H9 (cell line): ENCODE data around the gene MTG2. TPM values are rescaled to one million over a fixed set of nuclear protein-coding genes. Genes with fewer than 3 reads are reported as not detected.

Experiments used
- DNase-seq: peaks from one replicate; pipeline ENCODE4 v3.0.0-alpha.2; 2017
- H2AFZ ChIP-seq: one replicate; pipeline ENCODE4 v1.6.1; 2013; ENCODE audit warnings: mild to moderate bottlenecking, low read length, control low read depth, moderate library complexity
- H2AK5ac ChIP-seq: 2 replicates; pipeline ENCODE4 v1.6.1; 2013; ENCODE audit warnings: low read length, control low read depth, mixed read lengths; ENCODE audit not compliant: insufficient read length
- H2BK120ac ChIP-seq: one replicate; pipeline ENCODE4 v1.6.1; 2013; ENCODE audit warnings: low read depth, mild to moderate bottlenecking, low read length, control low read depth, inconsistent platforms; ENCODE audit not compliant: poor library complexity, severe bottlenecking
- H2BK12ac ChIP-seq: 2 replicates; pipeline ENCODE4 v1.6.1; 2013; ENCODE audit warnings: low read length, control low read depth, mixed read lengths, low read depth; ENCODE audit not compliant: insufficient read length
- H2BK15ac ChIP-seq: 2 replicates; pipeline ENCODE4 v1.6.1; 2013; ENCODE audit warnings: low read depth, low read length, control low read depth
- H2BK20ac ChIP-seq: one replicate; pipeline ENCODE4 v1.6.1; 2013; ENCODE audit warnings: low read depth, mild to moderate bottlenecking, low read length, control low read depth, inconsistent platforms; ENCODE audit not compliant: poor library complexity, severe bottlenecking
- H2BK5ac ChIP-seq: 2 replicates; pipeline ENCODE4 v1.6.1; 2013; ENCODE audit warnings: low read length, control low read depth, mixed read lengths; ENCODE audit not compliant: insufficient read length
- H3K14ac ChIP-seq: 2 replicates; pipeline ENCODE4 v1.6.1; 2013; ENCODE audit warnings: low read length, control low read depth; ENCODE audit not compliant: insufficient read depth
- H3K18ac ChIP-seq: 2 replicates; pipeline ENCODE4 v1.6.1; 2013; ENCODE audit warnings: low read depth, mild to moderate bottlenecking, mixed read lengths, low read length, control low read depth; ENCODE audit not compliant: insufficient read length
- H3K23ac ChIP-seq: 2 replicates; pipeline ENCODE4 v1.6.1; 2013; ENCODE audit warnings: low read length, control low read depth, mixed read lengths, low read depth; ENCODE audit not compliant: insufficient read length
- H3K23me2 ChIP-seq: 2 replicates; pipeline ENCODE4 v1.6.1; 2013; ENCODE audit warnings: low read depth, mild to moderate bottlenecking, mixed read lengths, low read length, control low read depth; ENCODE audit not compliant: insufficient read length, poor library complexity, severe bottlenecking
- H3K27ac ChIP-seq: 2 replicates; pipeline ENCODE4 v1.5.1; 2013; ENCODE audit warnings: low read length, control low read depth, mixed read lengths, low read depth; ENCODE audit not compliant: insufficient read length
- H3K27me3 ChIP-seq: 2 replicates; pipeline ENCODE4 v1.6.1; 2013; ENCODE audit warnings: low read length, control low read depth, inconsistent platforms; ENCODE audit not compliant: insufficient read depth
- H3K4ac ChIP-seq: 2 replicates; pipeline ENCODE4 v1.6.1; 2013; ENCODE audit warnings: low read depth, mild to moderate bottlenecking, control low read depth, inconsistent platforms, low read length, moderate library complexity
- H3K4me1 ChIP-seq: 2 replicates; pipeline ENCODE4 v1.6.1; 2013; ENCODE audit warnings: low read length, control low read depth, inconsistent platforms; ENCODE audit not compliant: insufficient read depth
- H3K4me2 ChIP-seq: 2 replicates; pipeline ENCODE4 v1.6.1; 2013; ENCODE audit warnings: low read length, control low read depth, mixed read lengths; ENCODE audit not compliant: insufficient read length, insufficient read depth
- H3K56ac ChIP-seq: 2 replicates; pipeline ENCODE4 v1.6.1; 2013; ENCODE audit warnings: low read depth, mild to moderate bottlenecking, mixed read lengths, low read length, control low read depth; ENCODE audit not compliant: insufficient read length
- H3K79me1 ChIP-seq: 2 replicates; pipeline ENCODE4 v1.6.1; 2013; ENCODE audit warnings: low read depth, mild to moderate bottlenecking, moderate library complexity, low read length, control low read depth, inconsistent platforms; ENCODE audit not compliant: insufficient read depth, poor library complexity, severe bottlenecking
- H3K79me2 ChIP-seq: 2 replicates; pipeline ENCODE4 v1.6.1; 2013; ENCODE audit warnings: low read length, control low read depth, inconsistent platforms; ENCODE audit not compliant: insufficient read depth
- H3K9ac ChIP-seq: 2 replicates; pipeline ENCODE4 v1.6.1; 2013; ENCODE audit warnings: low read length, control low read depth, mixed read lengths; ENCODE audit not compliant: insufficient read length; ENCODE audit errors: extremely low read depth
- H3K9me3 ChIP-seq: one replicate; pipeline ENCODE4 v1.6.1; 2013; ENCODE audit warnings: low read depth, low read length, inconsistent platforms; ENCODE audit not compliant: control insufficient read depth
- H3T11ph ChIP-seq: one replicate; pipeline ENCODE4 v1.6.1; 2013; ENCODE audit warnings: mild to moderate bottlenecking, low read length, control low read depth, inconsistent platforms
- H4K20me1 ChIP-seq: one replicate; pipeline ENCODE4 v1.6.1; 2013; ENCODE audit not compliant: control insufficient read depth, insufficient read length, insufficient read depth
- H4K5ac ChIP-seq: 2 replicates; pipeline ENCODE4 v1.6.1; 2013; ENCODE audit warnings: low read depth, mild to moderate bottlenecking, mixed read lengths, low read length, control low read depth; ENCODE audit not compliant: insufficient read length
- H4K8ac ChIP-seq: replicated peaks from 2 replicates; pipeline ENCODE4 v1.6.1; 2013; ENCODE audit warnings: low read length, control low read depth, mixed read lengths, low read depth; ENCODE audit not compliant: insufficient read length
- H4K91ac ChIP-seq: 2 replicates; pipeline ENCODE4 v1.6.1; 2013; ENCODE audit warnings: low read depth, mild to moderate bottlenecking, moderate library complexity, mixed read lengths, low read length, control low read depth; ENCODE audit not compliant: insufficient read length
- H3K27ac Mint-ChIP-seq, 3 experiments: 2 replicates in 2 of 3; 3 replicates in 1 of 3; pipeline ENCODE4 v1.8.0; 2020 to 2021; ENCODE audit warnings: mixed read lengths in 3 of 3, mild to moderate bottlenecking in 1 of 3, moderate library complexity in 1 of 3
- H3K27me3 Mint-ChIP-seq: 2 replicates; pipeline ENCODE4 v1.8.0; 2021; ENCODE audit warnings: low read depth, mild to moderate bottlenecking, moderate library complexity, mixed read lengths
- H3K36me3 Mint-ChIP-seq, 3 experiments: 2 replicates in 2 of 3; 3 replicates in 1 of 3; pipeline ENCODE4 v1.8.0; 2020 to 2021; ENCODE audit warnings: low read depth in 3 of 3, mixed read lengths in 3 of 3; ENCODE audit not compliant: insufficient read depth in 1 of 3
- H3K4me1 Mint-ChIP-seq, 2 experiments: 2 replicates each; pipeline ENCODE4 v1.8.0; 2020; ENCODE audit warnings: mixed read lengths in 2 of 2
- H3K4me3 Mint-ChIP-seq, 2 experiments: 2 replicates in 1 of 2; 3 replicates in 1 of 2; pipeline ENCODE4 v1.8.0; 2020 to 2021; ENCODE audit warnings: mild to moderate bottlenecking in 2 of 2, mixed read lengths in 2 of 2, moderate library complexity in 1 of 2
- H3K9me3 Mint-ChIP-seq, 2 experiments: 2 replicates in 1 of 2; 3 replicates in 1 of 2; pipeline ENCODE4 v1.8.0; 2020; ENCODE audit warnings: mild to moderate bottlenecking in 2 of 2, mixed read lengths in 2 of 2, moderate library complexity in 1 of 2
- WGBS: extraction: QIAGEN DNeasy Blood & Tissue Kit; methylation state at CpG from one replicate; pipeline ENCODE4 v1.1.7; 2013; ENCODE audit warnings: missing lambda C conversion rate, low lambda C conversion rate, mixed read lengths; ENCODE audit not compliant: insufficient read length; ENCODE audit errors: extremely low coverage; 5-methylcytosine and 5-hydroxymethylcytosine counted together
- total RNA-seq: library from RNA; stranded (reverse); gene quantifications from 2 replicates; pipeline ENCODE4 v1.2.1, GENCODE V29; 2021
- TF ChIP-seq, protein P1 (sequence below): fragments of 200-600 bp; sonication (generic); conservative IDR thresholded peaks from 3 replicates; pipeline ENCODE4 v1.8.0; 2021; ENCODE audit warnings: antibody characterized with exemption, mild to moderate bottlenecking

Gene MTG2
- total RNA-seq, 1 experiment from 2014 or later: 25.1 TPM

DNA sequence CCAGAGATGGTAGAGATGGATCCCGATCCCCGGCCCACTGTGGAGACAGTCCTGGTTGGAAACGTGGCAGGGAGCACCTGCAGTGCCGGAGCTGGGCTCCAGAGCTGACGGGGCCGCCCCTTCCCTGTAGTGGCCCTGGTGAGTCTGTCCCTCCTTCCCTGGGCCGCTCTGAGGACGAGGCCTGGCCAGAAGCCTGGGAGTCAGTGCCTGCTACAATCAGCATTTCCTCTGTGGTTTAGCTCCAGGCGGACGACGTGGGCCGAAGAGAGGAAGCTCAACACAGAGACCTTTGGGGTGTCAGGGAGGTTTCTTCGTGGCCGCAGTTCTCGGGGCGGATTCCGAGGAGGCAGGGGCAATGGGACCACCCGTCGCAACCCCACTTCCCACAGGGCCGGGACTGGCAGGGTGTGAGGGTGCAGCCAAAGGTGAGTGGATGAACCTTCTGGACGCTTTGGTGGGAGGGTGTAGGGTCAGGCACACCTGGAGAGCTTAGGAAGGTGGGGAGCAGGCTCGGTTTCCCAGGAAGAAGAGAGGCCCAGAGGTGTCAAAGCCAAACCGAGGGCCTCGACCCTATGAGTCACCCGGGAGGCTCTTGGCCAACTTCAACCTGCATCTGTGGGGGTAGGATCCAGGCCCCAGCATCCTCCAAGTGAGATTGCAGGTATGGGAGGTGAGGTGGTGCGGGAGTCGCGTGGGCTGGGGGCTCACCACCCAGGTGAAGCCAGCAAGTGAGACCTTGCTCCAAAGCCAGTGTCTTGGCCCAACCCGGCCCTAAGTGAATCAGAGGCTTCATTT is 49.6 kb upstream of the MTG2 start:
- H3K18ac ChIP-seq: no peak overlapping the region
- H3K4me2 ChIP-seq: no peak overlapping the region
- no peak overlapping the region for H4K5ac ChIP-seq
- H3K9me3 ChIP-seq: no peaks in the 10 kb centered on the region
- H3K56ac ChIP-seq: no peak overlapping the region
- no peak overlapping the region for H4K8ac ChIP-seq
- no peak overlapping the region for H3T11ph ChIP-seq
- DNase-seq: no peak
- no peak overlapping the region for H3K4me3 Mint-ChIP-seq
- peak overlapping the region in 1 of 3 experiments; percentile 40; a peak in 1 of 7 replicates for H3K27ac Mint-ChIP-seq
- H2BK15ac ChIP-seq: no peak overlapping the region
- peaks cover 2% of the 10 kb centered on the region for H3K79me1 ChIP-seq
- no peaks in the 10 kb centered on the region for H4K20me1 ChIP-seq
- no peak overlapping the region for H2BK12ac ChIP-seq
- no peak overlapping the region for H3K4ac ChIP-seq
- H3K4me1 ChIP-seq: no peaks in the 10 kb centered on the region
- no peaks in the 10 kb centered on the region for H3K27me3 ChIP-seq
- no peaks in the 10 kb centered on the region for H3K9me3 Mint-ChIP-seq
- H4K91ac ChIP-seq: no peak overlapping the region
- no peaks in the 10 kb centered on the region; the same call in 1 of the 2 replicates for H3K27me3 Mint-ChIP-seq
- H3K14ac ChIP-seq: no peak overlapping the region
- no peak overlapping the region for H2BK20ac ChIP-seq
- no peak overlapping the region for H2BK5ac ChIP-seq
- H3K23me2 ChIP-seq: no peaks in the 10 kb centered on the region
- H3K9ac ChIP-seq: no peak overlapping the region
- no peak overlapping the region for H3K23ac ChIP-seq
- H2AFZ ChIP-seq: no peak overlapping the region
- no peaks in the 10 kb centered on the region for H3K79me2 ChIP-seq
- H2AK5ac ChIP-seq: no peak overlapping the region
- H2BK120ac ChIP-seq: no peak overlapping the region
- peaks cover 54 to 100% (median 94%) of the 10 kb centered on the region in 3 experiments for H3K36me3 Mint-ChIP-seq
- H3K27ac ChIP-seq: no peak overlapping the region
- no peaks in the 10 kb centered on the region for H3K4me1 Mint-ChIP-seq
- no CpG with 5 or more reads among the region's 29 CpGs for WGBS
- TF ChIP-seq, protein P1, sequence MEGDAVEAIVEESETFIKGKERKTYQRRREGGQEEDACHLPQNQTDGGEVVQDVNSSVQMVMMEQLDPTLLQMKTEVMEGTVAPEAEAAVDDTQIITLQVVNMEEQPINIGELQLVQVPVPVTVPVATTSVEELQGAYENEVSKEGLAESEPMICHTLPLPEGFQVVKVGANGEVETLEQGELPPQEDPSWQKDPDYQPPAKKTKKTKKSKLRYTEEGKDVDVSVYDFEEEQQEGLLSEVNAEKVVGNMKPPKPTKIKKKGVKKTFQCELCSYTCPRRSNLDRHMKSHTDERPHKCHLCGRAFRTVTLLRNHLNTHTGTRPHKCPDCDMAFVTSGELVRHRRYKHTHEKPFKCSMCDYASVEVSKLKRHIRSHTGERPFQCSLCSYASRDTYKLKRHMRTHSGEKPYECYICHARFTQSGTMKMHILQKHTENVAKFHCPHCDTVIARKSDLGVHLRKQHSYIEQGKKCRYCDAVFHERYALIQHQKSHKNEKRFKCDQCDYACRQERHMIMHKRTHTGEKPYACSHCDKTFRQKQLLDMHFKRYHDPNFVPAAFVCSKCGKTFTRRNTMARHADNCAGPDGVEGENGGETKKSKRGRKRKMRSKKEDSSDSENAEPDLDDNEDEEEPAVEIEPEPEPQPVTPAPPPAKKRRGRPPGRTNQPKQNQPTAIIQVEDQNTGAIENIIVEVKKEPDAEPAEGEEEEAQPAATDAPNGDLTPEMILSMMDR: no peak
